T-helper 2 cell treated with Interferon-gamma antibody and Interleukin-4, amounts not matched to agents 5 μg/mL and 100 μg/mL, for 36 hours (primary cell): ENCODE measurements around the gene IFT43.
"Not testable (repeated sequence)": the region's sequence is repeated elsewhere in the genome, so short reads cannot be mapped to it uniquely, and the experiment has no call there.

Experiments
- DNase-seq: peaks from one replicate; pipeline ENCODE4 v3.0.0; 2021; ENCODE audit warnings: low spot score
- H3K27ac Mint-ChIP-seq: one replicate; pipeline ENCODE4 v1.8.0; 2021; ENCODE audit warnings: mild to moderate bottlenecking, mixed read lengths
- H3K27me3 Mint-ChIP-seq: one replicate; pipeline ENCODE4 v1.8.0; 2021; ENCODE audit warnings: low read depth, mixed read lengths
- H3K36me3 Mint-ChIP-seq: one replicate; pipeline ENCODE4 v1.8.0; 2021; ENCODE audit warnings: low read depth, mixed read lengths
- H3K4me1 Mint-ChIP-seq: one replicate; pipeline ENCODE4 v1.8.0; 2021; ENCODE audit warnings: low read depth, mixed read lengths
- H3K4me3 Mint-ChIP-seq: one replicate; pipeline ENCODE4 v1.8.0; 2022; ENCODE audit warnings: mild to moderate bottlenecking, moderate library complexity, mixed read lengths
- H3K9me3 Mint-ChIP-seq: one replicate; pipeline ENCODE4 v1.8.0; 2021; ENCODE audit warnings: mixed read lengths

The IFT43 gene

GRCh38 chr14:75987201-75987970 lies 1.8 kb downstream of the IFT43 start:
- Mint-ChIP-seq H3K9me3 (no peaks in the 10 kb centered on the region), H3K36me3 (no peaks in the 10 kb centered on the region), H3K4me3 (no peak overlapping the region), H3K27me3 (peaks cover 21% of the 10 kb centered on the region), H3K27ac (no peak overlapping the region), H3K4me1 (peaks cover 8% of the 10 kb centered on the region)
- no peak for DNase-seq

DNA sequence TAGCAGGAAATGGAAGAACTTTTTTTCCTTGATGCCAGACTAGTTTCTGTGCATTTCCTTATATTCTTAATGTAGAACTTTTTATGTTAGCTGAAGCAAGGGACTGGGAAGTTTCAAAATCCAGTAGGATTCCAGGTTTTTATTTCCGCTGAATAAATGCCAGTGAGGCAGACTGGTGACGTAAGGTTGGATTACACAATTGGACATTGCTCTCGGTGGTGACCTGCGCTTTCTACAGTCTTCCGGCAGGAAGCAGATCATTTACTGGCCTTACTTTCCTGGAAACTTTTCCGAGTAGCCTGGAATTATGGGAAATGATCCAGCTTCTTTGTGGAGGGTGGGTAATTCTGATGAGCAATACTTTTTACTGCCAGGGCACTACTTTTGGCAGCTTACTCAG lies 3.6 kb downstream of the IFT43 start:
- Mint-ChIP-seq H3K9me3 (no peaks in the 10 kb centered on the region), H3K4me1 (peaks cover 10% of the 10 kb centered on the region), H3K27me3 (peaks cover 7% of the 10 kb centered on the region), H3K36me3 (no peaks in the 10 kb centered on the region), H3K4me3 (no peak overlapping the region), H3K27ac (no peak overlapping the region)
- no peak for DNase-seq

GRCh38 chr14:75990297-75990696 lies 4.7 kb downstream of the IFT43 start:
- DNase-seq, result no peak
- no peaks in the 10 kb centered on the region for H3K36me3 Mint-ChIP-seq
- no peak overlapping the region for H3K4me3 Mint-ChIP-seq
- H3K27ac Mint-ChIP-seq, result no peak overlapping the region
- no peaks in the 10 kb centered on the region for H3K9me3 Mint-ChIP-seq
- H3K27me3 Mint-ChIP-seq, result no peaks in the 10 kb centered on the region
- H3K4me1 Mint-ChIP-seq, result peaks cover 10% of the 10 kb centered on the region

DNA sequence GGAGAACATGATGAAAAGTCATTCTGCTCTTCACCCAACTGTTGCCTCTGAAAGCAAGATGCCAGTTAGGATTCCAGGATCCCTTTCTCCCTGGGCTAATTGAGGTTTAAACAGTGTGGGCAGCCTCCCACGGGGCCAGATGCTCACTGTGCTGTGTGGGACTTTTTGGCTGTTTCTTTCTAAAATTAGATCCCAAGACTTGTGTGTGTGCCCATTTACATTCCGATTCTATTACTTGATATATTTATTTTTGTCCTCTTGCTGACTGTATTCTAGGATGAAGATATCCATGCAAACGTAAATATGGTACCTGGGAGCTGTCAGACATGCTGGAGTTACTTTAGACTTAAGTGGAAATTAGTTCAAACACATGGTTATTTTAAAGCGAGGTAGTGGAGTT lies 6.2 kb downstream of the IFT43 start:
- H3K27ac Mint-ChIP-seq, result no peak overlapping the region
- H3K4me3 Mint-ChIP-seq, result no peak overlapping the region
- H3K9me3 Mint-ChIP-seq, result no peaks in the 10 kb centered on the region
- H3K27me3 Mint-ChIP-seq, result no peaks in the 10 kb centered on the region
- peaks cover 3% of the 10 kb centered on the region for H3K4me1 Mint-ChIP-seq
- no peaks in the 10 kb centered on the region for H3K36me3 Mint-ChIP-seq
- no peak for DNase-seq

DNA sequence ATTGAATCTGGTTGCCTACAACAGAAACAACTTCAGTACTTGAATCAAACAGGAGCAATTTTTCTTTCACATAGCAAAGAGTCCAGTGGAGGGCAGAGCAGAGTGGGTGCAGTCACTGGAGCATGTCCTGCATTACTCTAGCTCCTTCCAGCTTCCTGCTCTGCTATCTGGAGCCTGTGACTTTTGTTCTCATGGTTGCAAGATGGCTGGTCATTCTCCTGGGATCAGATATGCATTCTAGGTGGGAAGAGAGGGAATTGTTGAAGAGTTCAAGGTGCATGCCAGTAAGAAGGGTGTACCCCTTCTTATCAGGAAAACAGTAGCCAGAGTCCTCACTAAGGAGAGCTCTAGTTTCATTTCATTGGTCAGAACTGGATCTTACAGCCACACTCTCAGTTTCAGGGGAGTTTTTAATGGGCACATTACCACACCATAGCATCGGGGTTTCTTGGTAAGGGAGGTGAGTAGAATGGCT lies 8.0 kb downstream of the IFT43 start:
- H3K27ac Mint-ChIP-seq, result no peak overlapping the region

DNA sequence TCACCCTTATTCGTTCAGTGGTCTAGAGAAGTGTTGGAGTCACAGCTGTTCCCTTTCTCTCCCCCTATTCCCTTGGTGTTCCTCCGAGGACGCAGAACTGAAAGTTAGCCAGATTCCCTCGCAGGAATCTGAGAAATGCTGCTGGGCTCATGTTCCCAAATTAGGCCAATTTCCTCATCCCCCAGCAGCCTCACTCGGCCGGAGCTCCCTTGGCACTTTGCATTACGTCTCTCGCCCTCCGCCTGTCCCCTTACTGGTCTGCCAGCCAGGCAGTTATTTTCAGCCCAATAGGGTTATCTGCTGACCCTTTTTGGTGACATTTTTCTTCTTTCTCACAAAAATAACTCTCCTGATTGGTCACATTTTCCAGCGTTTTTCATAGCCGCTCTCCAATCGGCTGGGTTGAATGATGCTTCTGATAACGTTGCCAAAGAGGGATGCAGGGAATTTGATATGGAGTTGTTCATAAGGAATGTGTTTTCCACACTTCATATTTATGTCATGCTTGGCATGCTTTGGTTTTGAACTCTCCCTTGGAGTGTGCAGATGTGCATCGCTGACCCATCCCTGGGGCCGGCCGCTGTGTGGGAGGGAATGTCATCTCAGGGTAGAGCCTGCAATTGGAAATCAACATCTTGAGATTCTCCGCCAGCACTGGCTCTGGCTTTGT lies 9.9 kb downstream of the IFT43 start:
- Mint-ChIP-seq H3K27me3 (no peaks in the 10 kb centered on the region), H3K9me3 (no peaks in the 10 kb centered on the region), H3K4me1 (peaks cover 3% of the 10 kb centered on the region), H3K36me3 (no peaks in the 10 kb centered on the region), H3K4me3 (no peak overlapping the region), H3K27ac (no peak overlapping the region)
- no peak for DNase-seq

More for the DNA sequence above, 8.0 kb downstream of the IFT43 start:
- no peaks in the 10 kb centered on the region for H3K36me3 Mint-ChIP-seq
- H3K27me3 Mint-ChIP-seq, result no peaks in the 10 kb centered on the region
- H3K9me3 Mint-ChIP-seq, result no peaks in the 10 kb centered on the region
- no peak overlapping the region for H3K4me3 Mint-ChIP-seq
- peaks cover 3% of the 10 kb centered on the region for H3K4me1 Mint-ChIP-seq
- DNase-seq, result no peak

- peaks cover 3% of the 10 kb centered on the region for H3K4me1 Mint-ChIP-seq
- no peaks in the 10 kb centered on the region for H3K9me3 Mint-ChIP-seq
- no peak overlapping the region for H3K27ac Mint-ChIP-seq
- peaks cover under 1% of the 10 kb centered on the region for H3K36me3 Mint-ChIP-seq
- H3K4me3 Mint-ChIP-seq, result no peak overlapping the region
- no peak for DNase-seq
- no peaks in the 10 kb centered on the region for H3K27me3 Mint-ChIP-seq
These were observed 10.9 kb downstream of the IFT43 start for GRCh38 chr14:75996488-75996887.

GRCh38 chr14:75999511-76000190 lies 14.1 kb downstream of the IFT43 start:
- DNase-seq, result no peak
- H3K36me3 Mint-ChIP-seq, result peaks cover 1% of the 10 kb centered on the region
- H3K27ac Mint-ChIP-seq, result no peak overlapping the region
- H3K9me3 Mint-ChIP-seq, result peaks cover 3% of the 10 kb centered on the region
- H3K4me3 Mint-ChIP-seq, result no peak overlapping the region
- no peaks in the 10 kb centered on the region for H3K4me1 Mint-ChIP-seq
- no peaks in the 10 kb centered on the region for H3K27me3 Mint-ChIP-seq

DNA sequence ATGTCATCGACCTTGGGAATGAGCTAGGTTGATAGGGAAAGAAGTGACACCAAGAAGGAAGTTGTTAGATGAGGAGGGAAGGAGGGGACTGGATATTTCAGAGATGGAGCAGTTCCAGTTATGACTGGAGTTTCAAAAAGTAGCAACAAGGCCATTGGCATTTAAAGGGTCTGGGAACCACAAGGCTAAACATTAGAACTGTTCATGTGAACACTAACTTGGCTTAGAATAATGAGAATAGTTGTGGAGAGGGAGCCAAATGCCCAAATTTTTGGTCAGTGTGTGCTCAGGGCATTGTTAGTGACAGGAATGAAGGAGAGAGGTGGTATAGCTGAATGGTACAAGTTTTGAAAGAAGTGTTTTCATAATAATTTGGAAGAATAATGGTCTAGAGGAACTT lies 16.8 kb downstream of the IFT43 start:
- Mint-ChIP-seq H3K9me3 (peaks cover 3% of the 10 kb centered on the region), H3K4me1 (no peaks in the 10 kb centered on the region), H3K27ac (no peak overlapping the region), H3K27me3 (no peaks in the 10 kb centered on the region), H3K36me3 (peaks cover 4% of the 10 kb centered on the region), H3K4me3 (no peak overlapping the region)
- DNase-seq, result no peak

GRCh38 chr14:76006253-76006652 lies 20.7 kb downstream of the IFT43 start:
- H3K27ac Mint-ChIP-seq, result no peak overlapping the region
- peaks cover 3% of the 10 kb centered on the region for H3K9me3 Mint-ChIP-seq
- no peaks in the 10 kb centered on the region for H3K4me1 Mint-ChIP-seq
- H3K4me3 Mint-ChIP-seq, result no peak overlapping the region
- H3K27me3 Mint-ChIP-seq, result no peaks in the 10 kb centered on the region
- DNase-seq, result no peak
- H3K36me3 Mint-ChIP-seq, result peaks cover 4% of the 10 kb centered on the region

- no peaks in the 10 kb centered on the region for H3K4me1 Mint-ChIP-seq
- peaks cover 3% of the 10 kb centered on the region for H3K9me3 Mint-ChIP-seq
- H3K27me3 Mint-ChIP-seq, result no peaks in the 10 kb centered on the region
- no peak overlapping the region for H3K4me3 Mint-ChIP-seq
- no peak overlapping the region for H3K27ac Mint-ChIP-seq
- DNase-seq, result no peak
- H3K36me3 Mint-ChIP-seq, result peaks cover 2% of the 10 kb centered on the region
These were observed 21.8 kb downstream of the IFT43 start for GRCh38 chr14:76007379-76007778.

DNA sequence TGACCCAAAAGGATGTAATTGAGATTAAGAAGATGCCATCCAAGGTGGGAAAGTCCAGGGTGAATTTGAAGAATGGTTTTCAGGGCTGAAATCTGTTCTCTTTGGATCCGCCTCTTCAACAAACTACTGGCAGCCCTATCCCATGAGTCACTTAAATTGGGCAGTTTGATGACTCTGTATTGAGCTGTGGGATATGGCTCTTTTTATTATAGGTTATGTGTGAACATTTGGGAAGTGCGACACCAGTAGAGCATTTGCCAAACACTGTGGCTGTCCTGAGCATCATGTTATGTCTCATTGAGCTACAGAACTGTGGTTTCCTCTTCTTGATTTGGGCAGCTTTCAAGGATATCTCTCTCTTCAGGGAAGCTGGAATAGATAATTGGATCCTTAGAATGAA lies 22.3 kb downstream of the IFT43 start:
- Mint-ChIP-seq H3K9me3 (peaks cover 3% of the 10 kb centered on the region), H3K4me1 (no peaks in the 10 kb centered on the region), H3K36me3 (peaks cover 2% of the 10 kb centered on the region), H3K4me3 (no peak overlapping the region), H3K27me3 (no peaks in the 10 kb centered on the region), H3K27ac (no peak overlapping the region)
- no peak for DNase-seq

- not testable (repeated sequence) for H3K9me3 Mint-ChIP-seq
These were observed 24.1 kb downstream of the IFT43 start for GRCh38 chr14:76009627-76010026.

DNA sequence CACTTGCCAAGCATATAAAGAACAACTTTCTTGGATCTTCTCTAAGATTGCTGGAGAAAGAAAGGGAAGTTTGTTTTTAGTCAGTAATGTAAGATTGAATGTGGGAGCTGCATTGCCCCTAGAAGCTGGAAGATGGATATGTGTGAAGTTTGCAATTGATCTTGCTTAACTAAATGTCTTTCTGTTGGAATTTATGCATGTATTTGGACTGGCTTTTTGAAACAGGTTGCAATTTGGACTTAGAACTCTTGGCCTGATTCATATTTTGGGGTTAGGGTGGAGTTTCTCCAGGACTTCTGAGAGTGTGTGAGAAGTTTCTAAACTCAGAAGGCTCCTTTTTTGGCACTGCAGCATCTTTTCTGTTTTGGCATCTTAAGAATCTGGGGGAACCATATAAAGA lies 26.4 kb downstream of the IFT43 start:
- Mint-ChIP-seq H3K9me3 (no peaks in the 10 kb centered on the region), H3K36me3 (no peaks in the 10 kb centered on the region), H3K27me3 (no peaks in the 10 kb centered on the region), H3K27ac (no peak overlapping the region), H3K4me3 (no peak overlapping the region), H3K4me1 (peaks cover 4% of the 10 kb centered on the region)
- no peak for DNase-seq

More at GRCh38 chr14:76009627-76010026, 24.1 kb downstream of the IFT43 start:
- not testable (repeated sequence) for H3K4me3 Mint-ChIP-seq, H3K27me3 Mint-ChIP-seq, DNase-seq, H3K36me3 Mint-ChIP-seq, H3K27ac Mint-ChIP-seq, H3K4me1 Mint-ChIP-seq
